ENCODE data around the gene KLB.

KLB gene

DNA sequence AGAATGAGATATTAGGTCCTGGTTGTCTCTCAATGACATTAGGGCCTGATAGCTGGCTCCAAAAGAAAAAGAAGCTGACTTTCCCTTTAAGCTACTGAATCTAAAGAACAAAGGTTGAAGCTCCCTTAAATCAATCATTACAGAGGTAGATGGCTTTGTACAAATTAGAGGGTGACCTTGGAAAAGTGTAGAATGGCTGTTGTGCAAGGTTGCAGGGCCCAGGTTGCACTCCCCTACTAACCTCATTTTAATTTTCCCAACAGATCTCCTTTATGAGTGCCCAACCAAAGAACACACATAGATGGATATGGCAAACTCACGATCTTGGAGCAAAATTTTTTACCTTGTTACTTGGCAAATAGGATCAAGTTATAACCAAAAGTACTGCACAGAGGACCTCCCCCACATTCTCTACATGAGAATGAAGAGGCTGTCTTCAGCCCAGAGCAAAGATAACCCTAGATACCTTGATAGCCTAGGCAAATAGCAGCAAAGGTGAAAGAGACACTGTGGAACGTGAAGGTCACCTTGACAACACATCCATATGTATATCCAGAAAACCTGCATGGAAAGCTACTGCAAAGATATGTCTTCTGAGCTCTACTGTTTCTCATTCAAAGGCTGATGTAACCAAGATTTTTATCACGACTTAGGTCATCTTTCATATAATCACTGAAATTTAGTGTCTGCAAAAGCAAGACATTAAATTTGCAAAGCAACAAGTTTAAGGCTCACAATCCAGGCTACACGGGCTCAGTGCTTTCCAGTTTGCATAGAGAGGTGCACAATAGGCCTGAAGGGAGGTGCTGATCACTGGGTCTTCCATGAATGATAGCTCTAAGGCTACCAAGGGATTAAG, 23.0 kb downstream of the KLB start:
- no peak overlapping the region for H2AFZ ChIP-seq (ENCODE audit: low read depth, low read length)
- no peak for ATAC-seq (ENCODE audit: insufficient read depth, low read depth)

DNA sequence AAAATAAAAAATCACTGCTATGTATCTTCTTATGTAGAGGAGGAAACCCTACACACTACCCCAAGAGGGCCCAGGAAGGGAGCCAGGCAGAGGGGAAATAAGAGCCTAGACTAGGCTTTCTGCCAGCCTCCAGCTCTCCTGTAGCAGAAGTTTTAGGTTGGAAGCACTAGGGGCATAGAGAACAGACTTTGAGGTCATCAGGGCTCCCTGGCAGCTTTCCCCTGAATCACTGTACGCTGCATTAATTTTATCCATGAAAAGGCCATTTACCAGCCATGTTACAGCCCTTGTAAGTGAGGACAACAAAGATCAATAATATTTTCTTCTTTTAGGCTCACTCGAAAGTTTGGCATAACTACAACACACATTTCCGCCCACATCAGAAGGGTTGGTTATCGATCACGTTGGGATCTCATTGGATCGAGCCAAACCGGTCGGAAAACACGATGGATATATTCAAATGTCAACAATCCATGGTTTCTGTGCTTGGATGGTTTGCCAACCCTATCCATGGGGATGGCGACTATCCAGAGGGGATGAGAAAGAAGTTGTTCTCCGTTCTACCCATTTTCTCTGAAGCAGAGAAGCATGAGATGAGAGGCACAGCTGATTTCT, 27.3 kb downstream of the KLB start:
- H3K9ac ChIP-seq (ENCODE audit: low read depth, low read length) = no peak overlapping the region
- no peaks in the 10 kb centered on the region for H3K9me3 ChIP-seq (ENCODE audit: insufficient read depth, low read length, severe bottlenecking)
- ATAC-seq (ENCODE audit: insufficient read depth, low read depth) (no peak), DNase-seq (no peak)
- no peak overlapping the region for H3K4me2 ChIP-seq (ENCODE audit: insufficient read depth, low read length)
- no peaks in the 10 kb centered on the region for H3K4me1 ChIP-seq (ENCODE audit: insufficient read depth, low read length)
- no peak overlapping the region for H3K27ac ChIP-seq (ENCODE audit: low read length)
- no peaks in the 10 kb centered on the region for H3K79me2 ChIP-seq (ENCODE audit: insufficient read depth, low read length)
- no peaks in the 10 kb centered on the region for H3K27me3 ChIP-seq (ENCODE audit: insufficient read depth, low read length, poor library complexity)
- TF ChIP-seq EZH2 (IDR thresholded peaks at IDR 0.05; ENCODE audit: borderline replicate concordance, low read depth, low read length, severe bottlenecking) = no peak
- TF ChIP-seq, protein P1, sequence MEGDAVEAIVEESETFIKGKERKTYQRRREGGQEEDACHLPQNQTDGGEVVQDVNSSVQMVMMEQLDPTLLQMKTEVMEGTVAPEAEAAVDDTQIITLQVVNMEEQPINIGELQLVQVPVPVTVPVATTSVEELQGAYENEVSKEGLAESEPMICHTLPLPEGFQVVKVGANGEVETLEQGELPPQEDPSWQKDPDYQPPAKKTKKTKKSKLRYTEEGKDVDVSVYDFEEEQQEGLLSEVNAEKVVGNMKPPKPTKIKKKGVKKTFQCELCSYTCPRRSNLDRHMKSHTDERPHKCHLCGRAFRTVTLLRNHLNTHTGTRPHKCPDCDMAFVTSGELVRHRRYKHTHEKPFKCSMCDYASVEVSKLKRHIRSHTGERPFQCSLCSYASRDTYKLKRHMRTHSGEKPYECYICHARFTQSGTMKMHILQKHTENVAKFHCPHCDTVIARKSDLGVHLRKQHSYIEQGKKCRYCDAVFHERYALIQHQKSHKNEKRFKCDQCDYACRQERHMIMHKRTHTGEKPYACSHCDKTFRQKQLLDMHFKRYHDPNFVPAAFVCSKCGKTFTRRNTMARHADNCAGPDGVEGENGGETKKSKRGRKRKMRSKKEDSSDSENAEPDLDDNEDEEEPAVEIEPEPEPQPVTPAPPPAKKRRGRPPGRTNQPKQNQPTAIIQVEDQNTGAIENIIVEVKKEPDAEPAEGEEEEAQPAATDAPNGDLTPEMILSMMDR (IDR thresholded peaks at IDR 0.05; ENCODE audit: borderline replicate concordance, extremely low read depth, low read length, poor library complexity, severe bottlenecking) = no peak
- H3K36me3 ChIP-seq (ENCODE audit: insufficient read depth, low read length) = no peaks in the 10 kb centered on the region
- no peak overlapping the region for H3K4me3 ChIP-seq (ENCODE audit: low read depth in 1 of 2, low read length in 2 of 2)
- no peaks in the 10 kb centered on the region for H4K20me1 ChIP-seq (ENCODE audit: insufficient read depth, low read length)
- H2AFZ ChIP-seq (ENCODE audit: low read depth, low read length) = no peak overlapping the region

More for the DNA sequence above, 23.0 kb downstream of the KLB start:
- Histone ChIP-seq H4K20me1 (ENCODE audit: insufficient read depth, low read length) (no peaks in the 10 kb centered on the region), H3K4me1 (ENCODE audit: insufficient read depth, low read length) (no peaks in the 10 kb centered on the region), H3K4me2 (ENCODE audit: insufficient read depth, low read length) (no peak overlapping the region), H3K4me3 (ENCODE audit: low read depth in 1 of 2, low read length in 2 of 2) (no peak overlapping the region), H3K79me2 (ENCODE audit: insufficient read depth, low read length) (no peaks in the 10 kb centered on the region), H3K27ac (ENCODE audit: low read length) (no peak overlapping the region), H3K36me3 (ENCODE audit: insufficient read depth, low read length) (no peaks in the 10 kb centered on the region), H3K9me3 (ENCODE audit: insufficient read depth, low read length, severe bottlenecking) (no peaks in the 10 kb centered on the region), H3K27me3 (ENCODE audit: insufficient read depth, low read length, poor library complexity) (no peaks in the 10 kb centered on the region), H3K9ac (ENCODE audit: low read depth, low read length) (no peak overlapping the region)
- no peak for DNase-seq
- no peak for TF ChIP-seq EZH2 (IDR thresholded peaks at IDR 0.05; ENCODE audit: borderline replicate concordance, low read depth, low read length, severe bottlenecking)
- TF ChIP-seq, protein P1 (IDR thresholded peaks at IDR 0.05; ENCODE audit: borderline replicate concordance, extremely low read depth, low read length, poor library complexity, severe bottlenecking) = no peak

DNA sequence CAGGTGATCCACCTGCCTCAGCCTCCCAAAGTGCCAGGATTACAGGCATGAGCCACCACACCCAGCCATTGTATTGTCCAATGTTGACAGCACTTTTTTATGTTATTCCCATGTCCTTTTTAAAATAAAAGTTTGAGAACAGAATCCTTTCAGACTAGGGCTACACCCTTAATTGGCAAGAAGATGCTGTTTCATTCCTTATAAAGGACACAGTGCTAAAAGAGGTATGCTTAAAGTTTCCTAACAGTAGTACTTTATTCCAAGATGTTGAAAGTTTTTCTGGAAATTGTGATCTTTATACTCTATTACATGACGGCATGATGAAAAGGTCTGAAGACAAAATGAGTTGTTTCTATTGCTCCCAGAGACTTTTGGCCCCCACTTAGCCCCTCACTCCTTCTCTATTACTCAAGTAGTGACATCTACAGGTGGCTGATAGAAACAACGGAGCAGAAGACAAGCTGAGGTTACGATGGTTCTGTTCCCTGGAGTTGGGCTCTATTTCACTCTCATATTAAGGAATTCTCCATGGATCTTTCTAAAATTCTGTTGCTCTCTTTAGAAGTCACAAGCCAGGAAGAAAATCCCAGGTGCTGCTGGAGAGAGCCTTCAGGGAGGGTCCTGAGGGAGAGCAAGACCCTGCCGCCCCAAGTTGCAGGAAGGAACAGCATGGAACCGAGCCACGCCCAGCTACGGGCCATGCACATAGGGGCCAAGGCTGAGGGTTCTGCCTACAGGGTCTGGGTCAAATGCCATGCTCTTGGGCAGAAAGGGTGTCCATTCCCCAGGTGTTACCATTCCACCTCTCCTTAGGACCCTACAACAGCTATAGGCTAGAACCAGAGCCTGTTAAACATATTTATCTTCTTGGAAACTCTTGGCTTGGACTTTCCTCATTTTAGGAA, 29.2 kb downstream of the KLB start:
- H3K4me2 ChIP-seq (ENCODE audit: insufficient read depth, low read length) = no peak overlapping the region
- H3K79me2 ChIP-seq (ENCODE audit: insufficient read depth, low read length) = no peaks in the 10 kb centered on the region
- H3K27ac ChIP-seq (ENCODE audit: low read length) = no peak overlapping the region
- no peak overlapping the region for H2AFZ ChIP-seq (ENCODE audit: low read depth, low read length)
- DNase-seq = no peak
- no peak overlapping the region for H3K9ac ChIP-seq (ENCODE audit: low read depth, low read length)
- no peaks in the 10 kb centered on the region for H3K4me1 ChIP-seq (ENCODE audit: insufficient read depth, low read length)
- H4K20me1 ChIP-seq (ENCODE audit: insufficient read depth, low read length) = no peaks in the 10 kb centered on the region
- no peaks in the 10 kb centered on the region for H3K9me3 ChIP-seq (ENCODE audit: insufficient read depth, low read length, severe bottlenecking)
- TF ChIP-seq EZH2 (IDR thresholded peaks at IDR 0.05; ENCODE audit: borderline replicate concordance, low read depth, low read length, severe bottlenecking) = no peak
- TF ChIP-seq, protein P1 (IDR thresholded peaks at IDR 0.05; ENCODE audit: borderline replicate concordance, extremely low read depth, low read length, poor library complexity, severe bottlenecking) = peak; percentile 45
- no peak overlapping the region for H3K4me3 ChIP-seq (ENCODE audit: low read depth in 1 of 2, low read length in 2 of 2)
- H3K27me3 ChIP-seq (ENCODE audit: insufficient read depth, low read length, poor library complexity) = no peaks in the 10 kb centered on the region
- no peak; the same call in 2 of the 3 replicates for ATAC-seq (ENCODE audit: insufficient read depth, low read depth)
- no peaks in the 10 kb centered on the region for H3K36me3 ChIP-seq (ENCODE audit: insufficient read depth, low read length)

Data from DND-41 (cell line).